SK-N-SH (cell line): ENCODE measurements around the gene PRKCB.

Source experiments
- EZH2phosphoT487 ChIP-seq: fragments of 200-600 bp; sonication (generic); IDR thresholded peaks from 2 replicates; pipeline ENCODE4 v1.6.1; 2017; ENCODE audit warnings: low read depth, mixed run types, mild to moderate bottlenecking, antibody characterized with exemption, moderate library complexity, borderline replicate concordance
- GABPA ChIP-seq: IDR thresholded peaks from 2 replicates; pipeline ENCODE4 v1.4.0; 2012; ENCODE audit warnings: low read depth, mild to moderate bottlenecking
- GATA2 ChIP-seq: sonication (generic); formaldehyde crosslinking; IDR thresholded peaks from 2 replicates; pipeline ENCODE4 v1.5.0; 2020; ENCODE audit warnings: mild to moderate bottlenecking, missing genetic modification reagents
- MXI1 ChIP-seq: IDR thresholded peaks from 2 replicates; pipeline ENCODE4 v1.6.1; 2012; ENCODE audit warnings: mild to moderate bottlenecking, low read depth, low read length, improper control_type of control experiment
- NFIC ChIP-seq: IDR thresholded peaks from 2 replicates; pipeline ENCODE4 v1.4.0; 2012; ENCODE audit warnings: borderline replicate concordance
- POLR2AphosphoS5 ChIP-seq: IDR thresholded peaks from 2 replicates; pipeline ENCODE4 v1.6.1; 2012; ENCODE audit warnings: low read depth, low read length
- SIN3A ChIP-seq: IDR thresholded peaks from 2 replicates; pipeline ENCODE4 v1.6.1; 2012; ENCODE audit warnings: low read depth, mild to moderate bottlenecking, low read length, moderate library complexity, borderline replicate concordance
- TAF1 ChIP-seq: IDR thresholded peaks from 2 replicates; pipeline ENCODE4 v1.6.1; 2012; ENCODE audit warnings: low read depth, mild to moderate bottlenecking, low read length, moderate library complexity, borderline replicate concordance
- TCF12 ChIP-seq: IDR thresholded peaks from 2 replicates; pipeline ENCODE4 v1.4.0; 2012
- TF ChIP-seq, protein P1 (sequence below): fragments of 200-600 bp; sonication (generic); IDR thresholded peaks from 2 replicates; pipeline ENCODE4 v1.6.1; 2017; ENCODE audit warnings: antibody characterized with exemption, mild to moderate bottlenecking, moderate library complexity
- TF ChIP-seq, protein P2 (sequence below): fragments of 150-350 bp; IDR thresholded peaks from 2 replicates; pipeline ENCODE4 v1.6.1; 2017; ENCODE audit warnings: antibody characterized with exemption, low read length, low read depth, borderline replicate concordance
- TF ChIP-seq, protein P3 (sequence below): IDR thresholded peaks from 2 replicates; pipeline ENCODE4 v1.4.0; 2012; ENCODE audit warnings: low read depth

DNA sequence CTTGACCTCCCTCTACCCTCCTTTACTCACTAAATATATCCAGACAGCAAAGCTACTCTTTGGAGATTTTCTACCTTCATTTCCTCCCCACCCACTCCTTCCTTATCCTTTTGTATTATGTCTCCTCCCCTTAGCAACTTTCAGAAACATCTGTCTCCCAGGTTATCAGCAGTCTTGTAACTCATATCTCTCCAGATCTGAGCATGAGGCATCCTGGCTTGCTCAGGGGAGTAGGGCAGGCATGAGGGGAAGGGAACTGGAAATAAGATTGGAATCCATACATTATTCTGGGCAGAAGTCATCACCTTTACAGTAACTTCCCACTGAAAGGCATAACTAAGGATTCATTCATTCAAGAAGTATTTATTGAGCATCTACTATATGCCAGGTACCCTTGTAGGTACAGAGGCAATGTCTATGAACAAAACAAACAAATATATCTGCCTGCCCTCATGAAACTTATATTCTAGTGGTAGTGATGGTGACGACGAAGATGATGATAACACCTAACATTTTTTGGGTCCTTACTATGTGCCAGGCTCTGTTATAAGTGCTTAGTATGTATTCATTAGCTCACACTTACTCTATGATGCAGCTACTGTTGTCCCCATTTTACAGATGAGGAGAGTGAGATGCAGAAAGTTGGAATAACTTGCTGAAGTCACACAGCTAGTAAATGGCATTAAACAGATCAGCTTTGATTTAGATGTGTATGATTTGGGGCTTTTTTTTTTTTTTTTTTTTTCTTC, 296.4 kb downstream of the PRKCB start:
- TF ChIP-seq SIN3A: no peak
- TF ChIP-seq, protein P1, sequence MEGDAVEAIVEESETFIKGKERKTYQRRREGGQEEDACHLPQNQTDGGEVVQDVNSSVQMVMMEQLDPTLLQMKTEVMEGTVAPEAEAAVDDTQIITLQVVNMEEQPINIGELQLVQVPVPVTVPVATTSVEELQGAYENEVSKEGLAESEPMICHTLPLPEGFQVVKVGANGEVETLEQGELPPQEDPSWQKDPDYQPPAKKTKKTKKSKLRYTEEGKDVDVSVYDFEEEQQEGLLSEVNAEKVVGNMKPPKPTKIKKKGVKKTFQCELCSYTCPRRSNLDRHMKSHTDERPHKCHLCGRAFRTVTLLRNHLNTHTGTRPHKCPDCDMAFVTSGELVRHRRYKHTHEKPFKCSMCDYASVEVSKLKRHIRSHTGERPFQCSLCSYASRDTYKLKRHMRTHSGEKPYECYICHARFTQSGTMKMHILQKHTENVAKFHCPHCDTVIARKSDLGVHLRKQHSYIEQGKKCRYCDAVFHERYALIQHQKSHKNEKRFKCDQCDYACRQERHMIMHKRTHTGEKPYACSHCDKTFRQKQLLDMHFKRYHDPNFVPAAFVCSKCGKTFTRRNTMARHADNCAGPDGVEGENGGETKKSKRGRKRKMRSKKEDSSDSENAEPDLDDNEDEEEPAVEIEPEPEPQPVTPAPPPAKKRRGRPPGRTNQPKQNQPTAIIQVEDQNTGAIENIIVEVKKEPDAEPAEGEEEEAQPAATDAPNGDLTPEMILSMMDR: no peak
- TF ChIP-seq, protein P2, sequence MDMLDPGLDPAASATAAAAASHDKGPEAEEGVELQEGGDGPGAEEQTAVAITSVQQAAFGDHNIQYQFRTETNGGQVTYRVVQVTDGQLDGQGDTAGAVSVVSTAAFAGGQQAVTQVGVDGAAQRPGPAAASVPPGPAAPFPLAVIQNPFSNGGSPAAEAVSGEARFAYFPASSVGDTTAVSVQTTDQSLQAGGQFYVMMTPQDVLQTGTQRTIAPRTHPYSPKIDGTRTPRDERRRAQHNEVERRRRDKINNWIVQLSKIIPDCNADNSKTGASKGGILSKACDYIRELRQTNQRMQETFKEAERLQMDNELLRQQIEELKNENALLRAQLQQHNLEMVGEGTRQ: no peak
- no peak for TF ChIP-seq TCF12
- no peak for TF ChIP-seq MXI1
- TF ChIP-seq GABPA: no peak
- no peak for TF ChIP-seq GATA2
- no peak for TF ChIP-seq POLR2AphosphoS5
- no peak for TF ChIP-seq EZH2phosphoT487
- TF ChIP-seq, protein P3, sequence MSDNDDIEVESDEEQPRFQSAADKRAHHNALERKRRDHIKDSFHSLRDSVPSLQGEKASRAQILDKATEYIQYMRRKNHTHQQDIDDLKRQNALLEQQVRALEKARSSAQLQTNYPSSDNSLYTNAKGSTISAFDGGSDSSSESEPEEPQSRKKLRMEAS: no peak
- no peak for TF ChIP-seq TAF1
- no peak for TF ChIP-seq NFIC
